Measurements from ENCODE around the gene DCLK2.

DNA sequence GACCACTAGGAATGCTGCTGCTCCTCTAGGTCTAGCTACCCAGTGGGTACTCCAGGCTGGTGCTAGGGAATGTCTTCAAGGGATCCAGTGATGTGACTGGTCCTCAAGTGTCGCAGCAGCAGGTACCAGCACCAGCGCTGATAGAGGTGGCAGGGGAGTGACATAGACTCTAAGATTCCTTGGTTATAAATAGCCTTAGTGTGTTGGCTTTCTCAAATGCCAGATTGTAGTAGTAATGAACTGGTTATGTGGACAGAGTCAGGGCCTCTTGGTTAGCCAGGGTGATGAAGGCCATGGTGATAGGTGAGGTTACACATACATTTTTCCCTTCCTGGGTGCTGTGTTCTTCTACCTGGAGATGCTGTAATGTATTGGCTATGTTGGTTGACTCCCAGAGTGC is 38.3 kb downstream of the DCLK2 start:
- TF ChIP-seq POLR2AphosphoS5 (IDR thresholded peaks at IDR 0.05; ENCODE audit: low read depth, low read length) (no peak), SIN3A (IDR thresholded peaks at IDR 0.05; ENCODE audit: low read depth) (no peak), POLR2A (IDR thresholded peaks at IDR 0.05; ENCODE audit: borderline replicate concordance, extremely low read depth, insufficient read depth, insufficient read length) (no peak)
- TF ChIP-seq, protein P1, sequence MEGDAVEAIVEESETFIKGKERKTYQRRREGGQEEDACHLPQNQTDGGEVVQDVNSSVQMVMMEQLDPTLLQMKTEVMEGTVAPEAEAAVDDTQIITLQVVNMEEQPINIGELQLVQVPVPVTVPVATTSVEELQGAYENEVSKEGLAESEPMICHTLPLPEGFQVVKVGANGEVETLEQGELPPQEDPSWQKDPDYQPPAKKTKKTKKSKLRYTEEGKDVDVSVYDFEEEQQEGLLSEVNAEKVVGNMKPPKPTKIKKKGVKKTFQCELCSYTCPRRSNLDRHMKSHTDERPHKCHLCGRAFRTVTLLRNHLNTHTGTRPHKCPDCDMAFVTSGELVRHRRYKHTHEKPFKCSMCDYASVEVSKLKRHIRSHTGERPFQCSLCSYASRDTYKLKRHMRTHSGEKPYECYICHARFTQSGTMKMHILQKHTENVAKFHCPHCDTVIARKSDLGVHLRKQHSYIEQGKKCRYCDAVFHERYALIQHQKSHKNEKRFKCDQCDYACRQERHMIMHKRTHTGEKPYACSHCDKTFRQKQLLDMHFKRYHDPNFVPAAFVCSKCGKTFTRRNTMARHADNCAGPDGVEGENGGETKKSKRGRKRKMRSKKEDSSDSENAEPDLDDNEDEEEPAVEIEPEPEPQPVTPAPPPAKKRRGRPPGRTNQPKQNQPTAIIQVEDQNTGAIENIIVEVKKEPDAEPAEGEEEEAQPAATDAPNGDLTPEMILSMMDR (IDR thresholded peaks at IDR 0.05 in 2 of 3, conservative IDR thresholded peaks at IDR 0.05 in 1 of 3; ENCODE audit: borderline replicate concordance in 1 of 3, insufficient read depth in 1 of 3, low read depth in 2 of 3, low read length in 2 of 3) = no peak

Measured in HCT116 (cell line).